Measurements from ENCODE around the gene TTC33. TPM values are rescaled to one million over a fixed set of nuclear protein-coding genes. Genes with fewer than 3 reads are reported as not detected.

The TTC33 gene
- polyA plus RNA-seq, 1 donor from 2014 or later, result 73.5 TPM

DNA sequence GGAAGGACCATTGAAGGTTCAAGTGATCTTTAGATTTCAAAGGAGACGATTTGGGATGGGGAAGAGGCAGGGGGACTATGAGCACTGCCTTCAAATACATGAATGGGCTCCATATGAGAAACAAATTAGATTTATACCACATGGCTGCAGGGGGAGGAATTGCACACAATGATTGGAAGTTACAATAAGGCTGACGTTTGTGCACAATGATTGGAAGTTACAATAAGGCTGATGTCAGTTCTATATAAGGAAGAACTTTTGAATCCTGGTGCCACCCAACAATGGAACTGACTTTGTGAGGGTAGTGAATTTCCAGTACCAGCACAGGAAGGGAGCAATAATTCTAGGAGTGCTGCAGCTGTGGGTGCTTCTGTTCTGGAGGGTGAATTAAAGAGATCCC lies 171.7 kb downstream of the TTC33 start:
- Histone ChIP-seq H3K27me3 (ENCODE audit: insufficient read depth, low read depth, low read length) (no peaks in the 10 kb centered on the region), H3K79me2 (replicated peaks; ENCODE audit: insufficient read depth, low read length) (no peaks in the 10 kb centered on the region), H3K9me2 (ENCODE audit: insufficient read depth, low read length) (no peaks in the 10 kb centered on the region), H3K9ac (ENCODE audit: low read length) (no peak overlapping the region), H3K36me3 (ENCODE audit: insufficient read depth, low read length) (no peaks in the 10 kb centered on the region), H3K4me3 (ENCODE audit: low read length) (no peak overlapping the region), H4K20me1 (ENCODE audit: insufficient read depth) (no peaks in the 10 kb centered on the region), H3F3A (ENCODE audit: insufficient read depth, low read length, poor library complexity, severe bottlenecking) (no peaks in the 10 kb centered on the region), H3K9me3 (ENCODE audit: low read length) (no peaks in the 10 kb centered on the region), H3K4me2 (ENCODE audit: low read length) (no peak overlapping the region), H3K27ac (ENCODE audit: low read length) (no peak overlapping the region), H2AFZ (ENCODE audit: low read depth, low read length) (no peak overlapping the region)
- no peak for TF ChIP-seq RAD21 (conservative IDR thresholded peaks at IDR 0.05)
- TF ChIP-seq SMC3 (conservative IDR thresholded peaks at IDR 0.05; ENCODE audit: poor library complexity), result no peak
- TF ChIP-seq, protein P1, sequence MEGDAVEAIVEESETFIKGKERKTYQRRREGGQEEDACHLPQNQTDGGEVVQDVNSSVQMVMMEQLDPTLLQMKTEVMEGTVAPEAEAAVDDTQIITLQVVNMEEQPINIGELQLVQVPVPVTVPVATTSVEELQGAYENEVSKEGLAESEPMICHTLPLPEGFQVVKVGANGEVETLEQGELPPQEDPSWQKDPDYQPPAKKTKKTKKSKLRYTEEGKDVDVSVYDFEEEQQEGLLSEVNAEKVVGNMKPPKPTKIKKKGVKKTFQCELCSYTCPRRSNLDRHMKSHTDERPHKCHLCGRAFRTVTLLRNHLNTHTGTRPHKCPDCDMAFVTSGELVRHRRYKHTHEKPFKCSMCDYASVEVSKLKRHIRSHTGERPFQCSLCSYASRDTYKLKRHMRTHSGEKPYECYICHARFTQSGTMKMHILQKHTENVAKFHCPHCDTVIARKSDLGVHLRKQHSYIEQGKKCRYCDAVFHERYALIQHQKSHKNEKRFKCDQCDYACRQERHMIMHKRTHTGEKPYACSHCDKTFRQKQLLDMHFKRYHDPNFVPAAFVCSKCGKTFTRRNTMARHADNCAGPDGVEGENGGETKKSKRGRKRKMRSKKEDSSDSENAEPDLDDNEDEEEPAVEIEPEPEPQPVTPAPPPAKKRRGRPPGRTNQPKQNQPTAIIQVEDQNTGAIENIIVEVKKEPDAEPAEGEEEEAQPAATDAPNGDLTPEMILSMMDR (IDR thresholded peaks at IDR 0.05; ENCODE audit: poor library complexity, severe bottlenecking), result no peak
- TF ChIP-seq EP300 (conservative IDR thresholded peaks at IDR 0.05; ENCODE audit: poor library complexity, severe bottlenecking), result no peak
- TF ChIP-seq POLR2AphosphoS5 (IDR thresholded peaks at IDR 0.05), result no peak
- TF ChIP-seq MXI1 (conservative IDR thresholded peaks at IDR 0.05; ENCODE audit: poor library complexity, severe bottlenecking), result no peak
- TF ChIP-seq EZH2 (IDR thresholded peaks at IDR 0.05; ENCODE audit: borderline replicate concordance, insufficient read depth, low read length, poor library complexity, severe bottlenecking), result no peak
- no peak for TF ChIP-seq TAF1 (IDR thresholded peaks at IDR 0.05; ENCODE audit: low read depth)
- TF ChIP-seq, protein P2, sequence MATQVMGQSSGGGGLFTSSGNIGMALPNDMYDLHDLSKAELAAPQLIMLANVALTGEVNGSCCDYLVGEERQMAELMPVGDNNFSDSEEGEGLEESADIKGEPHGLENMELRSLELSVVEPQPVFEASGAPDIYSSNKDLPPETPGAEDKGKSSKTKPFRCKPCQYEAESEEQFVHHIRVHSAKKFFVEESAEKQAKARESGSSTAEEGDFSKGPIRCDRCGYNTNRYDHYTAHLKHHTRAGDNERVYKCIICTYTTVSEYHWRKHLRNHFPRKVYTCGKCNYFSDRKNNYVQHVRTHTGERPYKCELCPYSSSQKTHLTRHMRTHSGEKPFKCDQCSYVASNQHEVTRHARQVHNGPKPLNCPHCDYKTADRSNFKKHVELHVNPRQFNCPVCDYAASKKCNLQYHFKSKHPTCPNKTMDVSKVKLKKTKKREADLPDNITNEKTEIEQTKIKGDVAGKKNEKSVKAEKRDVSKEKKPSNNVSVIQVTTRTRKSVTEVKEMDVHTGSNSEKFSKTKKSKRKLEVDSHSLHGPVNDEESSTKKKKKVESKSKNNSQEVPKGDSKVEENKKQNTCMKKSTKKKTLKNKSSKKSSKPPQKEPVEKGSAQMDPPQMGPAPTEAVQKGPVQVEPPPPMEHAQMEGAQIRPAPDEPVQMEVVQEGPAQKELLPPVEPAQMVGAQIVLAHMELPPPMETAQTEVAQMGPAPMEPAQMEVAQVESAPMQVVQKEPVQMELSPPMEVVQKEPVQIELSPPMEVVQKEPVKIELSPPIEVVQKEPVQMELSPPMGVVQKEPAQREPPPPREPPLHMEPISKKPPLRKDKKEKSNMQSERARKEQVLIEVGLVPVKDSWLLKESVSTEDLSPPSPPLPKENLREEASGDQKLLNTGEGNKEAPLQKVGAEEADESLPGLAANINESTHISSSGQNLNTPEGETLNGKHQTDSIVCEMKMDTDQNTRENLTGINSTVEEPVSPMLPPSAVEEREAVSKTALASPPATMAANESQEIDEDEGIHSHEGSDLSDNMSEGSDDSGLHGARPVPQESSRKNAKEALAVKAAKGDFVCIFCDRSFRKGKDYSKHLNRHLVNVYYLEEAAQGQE (IDR thresholded peaks at IDR 0.05; ENCODE audit: borderline replicate concordance), result no peak

DNA sequence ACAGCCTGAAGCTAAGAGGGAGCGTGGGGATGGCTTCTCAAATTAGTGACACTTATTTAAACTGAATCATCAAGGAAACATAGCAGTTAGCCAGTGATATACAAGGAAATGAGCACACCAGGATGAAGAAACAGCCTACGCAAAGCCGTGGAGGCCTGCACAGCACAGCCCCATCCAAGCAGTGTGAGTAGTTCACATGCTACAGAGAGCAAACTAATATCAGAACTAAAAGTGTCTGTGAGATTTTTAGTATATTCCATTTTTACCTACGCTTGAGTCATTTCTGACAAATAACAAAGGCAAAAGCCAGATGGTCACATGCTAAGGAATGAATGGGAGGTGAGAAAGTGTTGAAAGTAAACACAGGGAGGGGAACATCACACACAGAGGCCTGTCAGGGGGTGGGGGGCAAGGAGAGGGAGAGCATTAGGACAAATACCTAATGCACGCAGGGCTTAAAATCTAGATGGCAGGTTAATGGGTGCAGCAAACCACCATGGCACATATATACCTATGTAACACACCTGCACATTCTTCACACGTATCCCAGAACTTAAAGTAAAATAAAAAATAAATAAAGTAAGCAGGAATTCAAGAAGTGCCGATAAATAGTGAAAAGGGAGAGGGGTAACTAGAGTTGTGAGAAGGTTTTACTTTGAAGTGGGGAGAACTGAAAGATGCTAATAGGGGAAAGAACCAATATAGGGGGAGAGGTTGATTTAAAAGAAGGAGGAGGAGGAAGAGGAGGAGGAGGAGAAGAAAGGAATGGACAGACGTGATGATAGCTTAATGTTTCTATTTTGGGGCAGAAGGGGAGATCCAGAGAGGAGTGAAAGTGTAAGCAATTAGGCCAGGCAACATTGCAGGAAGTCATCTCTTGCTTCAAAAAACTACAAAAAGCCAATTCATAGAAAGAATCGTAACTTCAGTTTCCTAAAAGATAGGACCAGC lies 177.0 kb downstream of the TTC33 start:
- no peaks in the 10 kb centered on the region for H3K9me3 ChIP-seq (ENCODE audit: low read length)
- no peaks in the 10 kb centered on the region for H3F3A ChIP-seq (ENCODE audit: insufficient read depth, low read length, poor library complexity, severe bottlenecking)
- H3K27me3 ChIP-seq (ENCODE audit: insufficient read depth, low read depth, low read length), result no peaks in the 10 kb centered on the region
- H3K9me2 ChIP-seq (ENCODE audit: insufficient read depth, low read length), result no peaks in the 10 kb centered on the region
- H3K4me3 ChIP-seq (ENCODE audit: low read length), result no peak overlapping the region
- no peak overlapping the region for H2AFZ ChIP-seq (ENCODE audit: low read depth, low read length)
- H4K20me1 ChIP-seq (ENCODE audit: insufficient read depth), result no peaks in the 10 kb centered on the region
- H3K4me2 ChIP-seq (ENCODE audit: low read length), result no peak overlapping the region
- no peaks in the 10 kb centered on the region for H3K36me3 ChIP-seq (ENCODE audit: insufficient read depth, low read length)
- no peaks in the 10 kb centered on the region for H3K79me2 ChIP-seq (replicated peaks; ENCODE audit: insufficient read depth, low read length)
- H3K27ac ChIP-seq (ENCODE audit: low read length), result no peak overlapping the region
- TF ChIP-seq, protein P1 (IDR thresholded peaks at IDR 0.05; ENCODE audit: poor library complexity, severe bottlenecking), result no peak
- TF ChIP-seq SMC3 (conservative IDR thresholded peaks at IDR 0.05; ENCODE audit: poor library complexity) (no peak), EP300 (conservative IDR thresholded peaks at IDR 0.05; ENCODE audit: poor library complexity, severe bottlenecking) (no peak), MXI1 (conservative IDR thresholded peaks at IDR 0.05; ENCODE audit: poor library complexity, severe bottlenecking) (no peak)
- no peak overlapping the region for H3K9ac ChIP-seq (ENCODE audit: low read length)

Measured in neural cell (in vitro differentiated cells).